Activated CD4-positive, alpha-beta T cell treated with anti-CD3 and anti-CD28 coated beads, Interleukin-10, Interleukin-2, amounts not matched to agents 100 ng/mL and 50 ng/mL, durations not matched to agents 16 hours and 8 hours (primary cell): ENCODE measurements around the gene SMPD3.

Experiments
- DNase-seq: peaks from one replicate; pipeline ENCODE4 v3.0.0-alpha.2; 2020

Gene SMPD3

GRCh38 chr16:68351463-68351862, 96.8 kb downstream of the SMPD3 start:
- no peak for DNase-seq

GRCh38 chr16:68350813-68351350, 97.4 kb downstream of the SMPD3 start:
- DNase-seq: no peak

- no peak for DNase-seq
Measured at GRCh38 chr16:68349838-68350410, 98.4 kb downstream of the SMPD3 start.

- no peak for DNase-seq
Measured at GRCh38 chr16:68348639-68349445, 99.5 kb downstream of the SMPD3 start.

- DNase-seq: no peak
Measured at GRCh38 chr16:68347605-68348004, 100.7 kb downstream of the SMPD3 start.

GRCh38 chr16:68346892-68347480, 101.3 kb downstream of the SMPD3 start:
- DNase-seq: no peak

- DNase-seq: no peak
Measured at GRCh38 chr16:68345958-68346635, 102.2 kb downstream of the SMPD3 start.

GRCh38 chr16:68345351-68345810, 102.9 kb downstream of the SMPD3 start:
- no peak for DNase-seq

- DNase-seq: no peak
Measured at GRCh38 chr16:68344252-68344651, 104.1 kb downstream of the SMPD3 start.

GRCh38 chr16:68343137-68343536, 105.2 kb downstream of the SMPD3 start:
- no peak for DNase-seq

GRCh38 chr16:68342620-68343019, 105.7 kb downstream of the SMPD3 start:
- DNase-seq: no peak

GRCh38 chr16:68339214-68339613, 109.1 kb downstream of the SMPD3 start:
- no peak for DNase-seq

- DNase-seq: no peak
Measured at GRCh38 chr16:68338326-68339119, 109.8 kb downstream of the SMPD3 start.

GRCh38 chr16:68335175-68335574, 113.1 kb downstream of the SMPD3 start:
- no peak for DNase-seq

- DNase-seq: peak; percentile 11
Measured at GRCh38 chr16:68332411-68333121, 115.7 kb downstream of the SMPD3 start.

- DNase-seq: no peak
Measured at GRCh38 chr16:68331879-68332410, 116.4 kb downstream of the SMPD3 start.

- DNase-seq: no peak
Measured at GRCh38 chr16:68328860-68329390, 119.4 kb downstream of the SMPD3 start.

GRCh38 chr16:68328151-68328859, 120.0 kb downstream of the SMPD3 start:
- DNase-seq: peak; percentile 82

- DNase-seq: no peak
Measured at GRCh38 chr16:68324780-68325357, 123.4 kb downstream of the SMPD3 start.

- no peak for DNase-seq
Measured at GRCh38 chr16:68324336-68324735, 124.0 kb downstream of the SMPD3 start.
